HCT116 (cell line): ENCODE data around the gene DRAP1. TPM values are rescaled to one million over a fixed set of nuclear protein-coding genes. Genes with fewer than 3 reads are reported as not detected.

Source experiments
- ATAC-seq: fragments of 200-7000 bp; cut with Tn5 transposase; 2 replicates; pipeline ENCODE4 v1.9.1; 2020; ENCODE audit warnings: mild to moderate bottlenecking, moderate library complexity
- BruUV-seq: library from RNA; stranded (reverse); fragments of 400-500 nt; replicated peaks from 2 replicates; lab custom pipeline; 2021; lab: Mats Ljungman, UMichigan
- CTCF ChIA-PET: fragments of 300-600 bp; sonication (Branson Sonifier 250); formaldehyde crosslinking; loops from one replicate; lab custom pipeline; 2021; ENCODE audit warnings: antibody characterized with exemption; lab: Charles Lee
- POLR2A ChIA-PET: fragments of 300-600, 350-600 bp; sonication (Branson Sonifier 250); formaldehyde crosslinking; loops from one replicate; lab custom pipeline; 2021; ENCODE audit warnings: antibody characterized with exemption; lab: Charles Lee
- RAD21 ChIA-PET, 2 experiments: fragments of 300-600 bp; sonication (Branson Sonifier 250); formaldehyde crosslinking; loops; one replicate each; lab custom pipeline; 2023; ENCODE audit warnings: low total read pairs in 2 of 2; ENCODE audit not compliant: uncharacterized antibody in 2 of 2, unreplicated experiment in 2 of 2, low non-redundant PET in 1 of 2; lab: Charles Lee
- DNase-seq: peaks from one replicate; pipeline ENCODE4 v3.0.0-alpha.2; 2010; ENCODE audit warnings: low read depth, low spot score
- H2AFZ ChIP-seq: fragments of 200-600 bp; shearing (Covaris generic), sonication (generic); 2 replicates; pipeline ENCODE4 v1.6.1; 2017; ENCODE audit warnings: low read depth, mixed run types, mixed read lengths, antibody characterized with exemption, low read length; ENCODE audit not compliant: poor library complexity, severe bottlenecking
- H3K27ac ChIP-seq: 2 replicates; pipeline ENCODE4 v1.5.1; 2012; ENCODE audit warnings: low read depth, low read length
- H3K27me3 ChIP-seq: fragments of 200-600 bp; sonication (generic); 2 replicates; pipeline ENCODE4 v1.6.1; 2016; ENCODE audit warnings: mixed run types, low read length, mixed read lengths; ENCODE audit not compliant: insufficient read depth
- H3K36me3 ChIP-seq, 2 experiments: fragments of 200-500 bp in 1 of 2; fragments of 200-600 bp in 1 of 2; sonication (Bioruptor generic) in 1 of 2; sonication (generic) in 1 of 2; 2 replicates each; pipeline versions ENCODE4 v1.5.1 to v1.6.1; 2014 to 2016; ENCODE audit warnings: low read length in 2 of 2, inconsistent platforms in 1 of 2, mixed read lengths in 1 of 2, mixed run types in 1 of 2; ENCODE audit not compliant: insufficient read depth in 2 of 2, control insufficient read depth in 1 of 2
- H3K4me1 ChIP-seq, 2 experiments: fragments of 200-600 bp in 1 of 2; sonication (generic) in 1 of 2; 2 replicates each; pipeline versions ENCODE4 v1.5.1 to v1.6.1; 2012 to 2017; ENCODE audit warnings: low read length in 2 of 2, inconsistent platforms in 1 of 2, mild to moderate bottlenecking in 1 of 2, mixed read lengths in 1 of 2, mixed run types in 1 of 2, moderate library complexity in 1 of 2; ENCODE audit not compliant: insufficient read depth in 2 of 2, control insufficient read depth in 1 of 2
- H3K4me2 ChIP-seq: fragments of 200-600 bp; sonication (generic); 2 replicates; pipeline ENCODE4 v1.6.1; 2017; ENCODE audit warnings: mixed run types, low read length, mixed read lengths
- H3K4me3 ChIP-seq, 2 experiments: fragments of 200-600 bp in 1 of 2; sonication (generic) in 1 of 2; replicated peaks in 1 of 2; 2 replicates each; pipeline ENCODE4 v1.5.1; 2011 to 2016; ENCODE audit warnings: low read length in 2 of 2, control low read depth in 1 of 2, low read depth in 1 of 2, mild to moderate bottlenecking in 1 of 2, mixed read lengths in 1 of 2, mixed run types in 1 of 2
- H3K79me2 ChIP-seq: fragments of 200-600 bp; sonication (generic); 2 replicates; pipeline ENCODE4 v1.6.1; 2017; ENCODE audit warnings: mild to moderate bottlenecking, mixed run types, low read length, moderate library complexity, mixed read lengths; ENCODE audit not compliant: insufficient read depth
- H3K9ac ChIP-seq: fragments of 200-600 bp; sonication (generic); 2 replicates; pipeline ENCODE4 v1.6.1; 2016; ENCODE audit warnings: low read length, mixed read lengths
- H3K9me2 ChIP-seq: fragments of 200-600 bp; sonication (generic), shearing (Covaris generic); 2 replicates; pipeline ENCODE4 v1.6.1; 2017; ENCODE audit warnings: mixed run types, mild to moderate bottlenecking, moderate library complexity; ENCODE audit not compliant: insufficient read depth
- H3K9me3 ChIP-seq, 2 experiments: fragments of 200-500 bp in 1 of 2; fragments of 200-600 bp in 1 of 2; sonication (Bioruptor generic) in 1 of 2; sonication (generic) in 1 of 2; 2 replicates each; pipeline ENCODE4 v1.6.1; 2014 to 2017; ENCODE audit warnings: low read length in 2 of 2, mixed read lengths in 2 of 2, inconsistent platforms in 1 of 2, low read depth in 1 of 2, mild to moderate bottlenecking in 1 of 2, mixed run types in 1 of 2, moderate library complexity in 1 of 2; ENCODE audit not compliant: control insufficient read depth in 1 of 2, insufficient read depth in 1 of 2
- H4K20me1 ChIP-seq: fragments of 200-600 bp; sonication (generic), shearing (Covaris generic); 2 replicates; pipeline ENCODE4 v1.6.1; 2017; ENCODE audit warnings: mixed run types, mild to moderate bottlenecking, moderate library complexity; ENCODE audit not compliant: insufficient read depth
- CBX3 ChIP-seq: IDR thresholded peaks from 2 replicates; pipeline ENCODE4 v1.6.1; 2012; ENCODE audit warnings: low read depth
- ELF1 ChIP-seq: IDR thresholded peaks from 2 replicates; pipeline ENCODE4 v1.6.1; 2012; ENCODE audit warnings: low read depth, borderline replicate concordance
- JUND ChIP-seq: IDR thresholded peaks from 2 replicates; pipeline ENCODE4 v1.6.1; 2012
- POLR2A ChIP-seq: IDR thresholded peaks from 2 replicates; pipeline ENCODE4 v1.7.0; 2011; ENCODE audit warnings: borderline replicate concordance; ENCODE audit not compliant: insufficient read depth, insufficient read length; ENCODE audit errors: extremely low read depth
- POLR2AphosphoS5 ChIP-seq: IDR thresholded peaks from 2 replicates; pipeline ENCODE4 v1.6.1; 2011; ENCODE audit warnings: mild to moderate bottlenecking, low read depth, low read length, moderate library complexity
- TCF7L2 ChIP-seq: IDR thresholded peaks from 2 replicates; pipeline ENCODE4 v1.7.0; 2011; ENCODE audit warnings: borderline replicate concordance, inconsistent platforms; ENCODE audit not compliant: insufficient read depth, insufficient read length; ENCODE audit errors: extremely low read depth
- intact Hi-C: fragments of 100-400 bp; cut with micrococcal nuclease; formaldehyde crosslinking; loops from 2 replicates; pipeline ENCODE4 v1.10.0; 2022
- total RNA-seq: library from RNA; stranded (reverse); gene quantifications from one replicate; pipeline ENCODE4 v1.2.1, GENCODE V29; 2021; ENCODE audit not compliant: unreplicated experiment
- TF ChIP-seq, protein P1 (sequence below): IDR thresholded peaks from 2 replicates; pipeline ENCODE4 v1.6.1; 2012

Gene DRAP1
- total RNA-seq, 1 experiment from 2014 or later, result 158 TPM

DNA sequence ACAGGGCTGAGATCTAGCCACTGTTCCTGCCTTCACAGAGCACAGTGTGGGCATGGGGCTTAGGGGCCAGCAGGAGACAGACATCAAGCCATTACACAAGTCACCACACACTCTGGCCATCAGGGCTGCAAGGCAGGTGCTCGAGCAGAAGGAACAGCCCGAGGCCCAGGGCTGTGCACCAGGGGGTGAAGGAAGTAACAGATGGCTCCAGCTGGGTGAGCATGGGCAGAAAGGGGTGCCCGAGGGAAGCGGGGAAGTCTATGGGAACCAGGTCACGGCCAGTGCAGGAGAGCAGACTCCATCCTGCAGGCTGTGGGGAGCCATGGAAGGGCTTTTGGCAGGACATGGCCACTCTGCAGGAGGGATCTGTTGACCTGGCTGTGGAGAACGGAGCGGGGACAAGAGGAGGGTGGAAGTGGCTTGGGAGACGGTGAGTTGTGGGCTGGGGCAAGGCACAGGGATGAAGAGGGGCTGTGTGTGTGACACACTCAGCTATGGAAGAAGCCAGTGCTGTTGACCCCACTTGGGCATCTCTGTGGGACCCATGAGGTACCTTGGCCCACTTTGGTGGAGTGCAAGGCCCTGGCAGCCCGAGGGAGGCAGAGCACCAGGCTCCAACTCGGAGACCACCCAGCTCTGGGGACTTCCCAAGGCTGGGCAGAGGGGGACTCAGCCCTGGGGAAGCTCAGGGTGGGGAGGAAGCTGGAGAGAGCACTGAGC lies 4.0 kb upstream of the DRAP1 start:
- H3K9me2 ChIP-seq, result no peaks in the 10 kb centered on the region
- no peaks in the 10 kb centered on the region for H4K20me1 ChIP-seq
- intact Hi-C loops, result loop anchor here (1.0 kb wide), 1 partner anchor 24 kb away; no protein-coding TSS in a partner anchor
- ChIA-PET POLR2A (interaction anchor here (1.0 to 2.8 kb wide), 13 partner anchors 9 to 97 kb away, joined by 3 to 80 read pairs (median 4); partner anchors contain the start of genes BANF1, CCDC85B, CFL1 and CST6), CTCF (interaction anchor here (0.8 to 2.2 kb wide), 7 partner anchors 20 to 31 kb away, joined by 3 to 15 read pairs (median 3); partner anchors contain the start of genes CCDC85B and FIBP)
- peaks cover 39% of the 10 kb centered on the region for H3K79me2 ChIP-seq
- H3K36me3 ChIP-seq, result peaks cover 0 to 7% of the 10 kb centered on the region in 2 experiments; a peak in 1 of 4 replicates
- H3K4me3 ChIP-seq, result peak overlapping the region in 1 of 2 experiments; percentile 86; a peak in 2 of 4 replicates
- H3K27ac ChIP-seq, result peak overlapping the region; percentile 95
- H3K27me3 ChIP-seq, result no peaks in the 10 kb centered on the region
- H3K4me1 ChIP-seq, result peaks cover 67 to 85% of the 10 kb centered on the region in 2 experiments
- peak overlapping the region; percentile 99 for H3K9ac ChIP-seq
- peak; percentile 2 for ATAC-seq
- peak overlapping the region; percentile 96 for H3K4me2 ChIP-seq
- no peak overlapping the region for H2AFZ ChIP-seq
- no peaks in the 10 kb centered on the region for H3K9me3 ChIP-seq
- TF ChIP-seq JUND, result no peak
- TF ChIP-seq POLR2A, result no peak
- TF ChIP-seq ELF1, result no peak
- TF ChIP-seq, protein P1, sequence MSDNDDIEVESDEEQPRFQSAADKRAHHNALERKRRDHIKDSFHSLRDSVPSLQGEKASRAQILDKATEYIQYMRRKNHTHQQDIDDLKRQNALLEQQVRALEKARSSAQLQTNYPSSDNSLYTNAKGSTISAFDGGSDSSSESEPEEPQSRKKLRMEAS, result no peak
- TF ChIP-seq, all 23 proteins: peak for 0
- no TSS peak for BruUV-seq
- DNase-seq, result no peak
- RAD21 ChIA-PET, result interaction anchor here (0.5 to 1.1 kb wide), 4 partner anchors 22 to 27 kb away, joined by 3 to 10 read pairs (median 4); partner anchors contain the start of gene FIBP (in 1 of the 2)

DNA sequence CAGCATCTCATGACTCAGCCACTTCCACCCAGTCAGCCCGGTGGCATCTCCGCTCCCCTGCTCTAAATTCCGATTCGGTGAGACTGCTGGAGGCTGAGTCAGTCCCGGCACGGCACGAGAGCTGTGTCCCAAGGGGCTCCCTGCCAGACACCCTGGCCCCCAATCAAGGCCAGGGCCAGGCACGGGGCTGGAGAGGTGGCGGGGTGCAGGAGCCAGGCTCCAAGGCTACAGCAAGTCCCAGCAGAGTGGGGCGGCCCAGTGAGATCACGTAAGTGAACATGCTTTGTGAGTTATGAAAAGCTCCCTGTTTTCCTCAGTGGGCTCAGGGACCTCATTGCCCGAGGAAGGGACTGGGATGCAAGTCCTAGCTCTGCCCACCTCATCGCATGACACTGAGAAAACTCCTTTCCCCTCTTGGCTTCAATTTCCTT lies 3.4 kb upstream of the DRAP1 start:
- DNase-seq (peak; percentile 89), ATAC-seq (peak; percentile 60)
- intact Hi-C loops, result loop anchor here (1.0 kb wide), 2 partner anchors 16 to 25 kb away; partner anchors contain the start of gene FOSL1
- no peaks in the 10 kb centered on the region for H3K9me2 ChIP-seq
- peak; percentile 77 for TF ChIP-seq POLR2AphosphoS5
- no peak for TF ChIP-seq CBX3
- peak; percentile 62 for TF ChIP-seq TCF7L2
- H3K9ac ChIP-seq, result peak overlapping the region; percentile 99
- H4K20me1 ChIP-seq, result no peaks in the 10 kb centered on the region
- peak overlapping the region; percentile 86 to 95 for H3K4me3 ChIP-seq
- H3K9me3 ChIP-seq, result no peaks in the 10 kb centered on the region
- no peaks in the 10 kb centered on the region for H3K27me3 ChIP-seq
- peak overlapping the region; percentile 96 for H3K4me2 ChIP-seq
- ChIA-PET CTCF (interaction anchor here (0.8 to 2.2 kb wide), 6 partner anchors 21 to 31 kb away, joined by 3 to 15 read pairs (median 3); partner anchors contain the start of genes CCDC85B and FIBP), RAD21 (interaction anchor here (0.8 to 1.1 kb wide), 3 partner anchors 23 to 27 kb away, joined by 3 to 10 read pairs (median 3); partner anchors contain the start of gene FIBP (in 1 of the 2)), POLR2A (interaction anchor here (0.7 to 2.8 kb wide), 13 partner anchors 10 to 96 kb away, joined by 3 to 80 read pairs (median 4); partner anchors contain the start of genes BANF1, CCDC85B, CFL1 and CST6)
- H3K36me3 ChIP-seq, result peaks cover 0 to 11% of the 10 kb centered on the region in 2 experiments; a peak in 1 of 4 replicates
- no peak overlapping the region for H2AFZ ChIP-seq
- peaks cover 68 to 85% of the 10 kb centered on the region in 2 experiments for H3K4me1 ChIP-seq
- no TSS peak for BruUV-seq
- H3K27ac ChIP-seq, result peak overlapping the region; percentile 95
- H3K79me2 ChIP-seq, result peaks cover 45% of the 10 kb centered on the region
